ENCODE results near the gene CASTOR1. TPM values are rescaled to one million over a fixed set of nuclear protein-coding genes. Genes with fewer than 3 reads are reported as not detected.

The CASTOR1 gene
- total RNA-seq, 1 donor: 5.8 TPM

DNA sequence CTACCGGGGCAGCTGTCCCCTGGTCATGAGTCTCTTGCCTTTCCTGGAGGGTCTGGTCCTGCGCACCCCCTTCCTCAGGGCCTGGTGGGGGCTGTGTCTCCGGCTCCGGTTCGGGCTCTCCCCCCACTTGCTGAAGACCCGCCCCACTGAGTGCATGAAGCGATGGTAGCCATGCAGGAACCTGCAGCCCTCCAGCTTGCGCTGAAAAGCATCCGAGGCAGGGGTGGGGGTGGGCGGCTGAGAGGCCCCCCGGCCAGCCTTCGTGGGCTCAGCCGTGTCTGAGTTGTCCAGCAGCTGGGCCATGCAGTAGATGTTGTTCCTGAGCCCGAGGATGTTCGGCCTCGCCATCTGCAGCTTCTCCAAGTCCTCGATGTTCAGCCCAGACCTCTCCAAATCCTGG, 25.4 kb downstream of the CASTOR1 start:
- peak; percentile 41 for DNase-seq (ENCODE audit: insufficient read length, low spot score, missing footprints)
- Histone ChIP-seq H3K27ac (ENCODE audit: low read depth, low read length) (no peak overlapping the region), H3K4me3 (ENCODE audit: insufficient read depth, low read length) (no peak overlapping the region), H3K4me2 (ENCODE audit: insufficient read depth, low read length) (no peak overlapping the region), H3K36me3 (ENCODE audit: insufficient read depth, low read length) (no peaks in the 10 kb centered on the region), H3K27me3 (ENCODE audit: insufficient read depth, low read length) (no peaks in the 10 kb centered on the region), H3K9me3 (ENCODE audit: low read depth, low read length) (no peaks in the 10 kb centered on the region), H3K4me1 (ENCODE audit: insufficient read depth, low read length) (peaks cover 7% of the 10 kb centered on the region), H2AFZ (ENCODE audit: low read length) (no peak overlapping the region), H3K79me2 (ENCODE audit: insufficient read depth, low read length) (no peaks in the 10 kb centered on the region), H4K20me1 (ENCODE audit: insufficient read depth, low read length) (no peaks in the 10 kb centered on the region)
- TF ChIP-seq, protein P1, sequence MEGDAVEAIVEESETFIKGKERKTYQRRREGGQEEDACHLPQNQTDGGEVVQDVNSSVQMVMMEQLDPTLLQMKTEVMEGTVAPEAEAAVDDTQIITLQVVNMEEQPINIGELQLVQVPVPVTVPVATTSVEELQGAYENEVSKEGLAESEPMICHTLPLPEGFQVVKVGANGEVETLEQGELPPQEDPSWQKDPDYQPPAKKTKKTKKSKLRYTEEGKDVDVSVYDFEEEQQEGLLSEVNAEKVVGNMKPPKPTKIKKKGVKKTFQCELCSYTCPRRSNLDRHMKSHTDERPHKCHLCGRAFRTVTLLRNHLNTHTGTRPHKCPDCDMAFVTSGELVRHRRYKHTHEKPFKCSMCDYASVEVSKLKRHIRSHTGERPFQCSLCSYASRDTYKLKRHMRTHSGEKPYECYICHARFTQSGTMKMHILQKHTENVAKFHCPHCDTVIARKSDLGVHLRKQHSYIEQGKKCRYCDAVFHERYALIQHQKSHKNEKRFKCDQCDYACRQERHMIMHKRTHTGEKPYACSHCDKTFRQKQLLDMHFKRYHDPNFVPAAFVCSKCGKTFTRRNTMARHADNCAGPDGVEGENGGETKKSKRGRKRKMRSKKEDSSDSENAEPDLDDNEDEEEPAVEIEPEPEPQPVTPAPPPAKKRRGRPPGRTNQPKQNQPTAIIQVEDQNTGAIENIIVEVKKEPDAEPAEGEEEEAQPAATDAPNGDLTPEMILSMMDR (IDR thresholded peaks at IDR 0.05; ENCODE audit: extremely low read depth, low read depth, low read length): no peak

DNA sequence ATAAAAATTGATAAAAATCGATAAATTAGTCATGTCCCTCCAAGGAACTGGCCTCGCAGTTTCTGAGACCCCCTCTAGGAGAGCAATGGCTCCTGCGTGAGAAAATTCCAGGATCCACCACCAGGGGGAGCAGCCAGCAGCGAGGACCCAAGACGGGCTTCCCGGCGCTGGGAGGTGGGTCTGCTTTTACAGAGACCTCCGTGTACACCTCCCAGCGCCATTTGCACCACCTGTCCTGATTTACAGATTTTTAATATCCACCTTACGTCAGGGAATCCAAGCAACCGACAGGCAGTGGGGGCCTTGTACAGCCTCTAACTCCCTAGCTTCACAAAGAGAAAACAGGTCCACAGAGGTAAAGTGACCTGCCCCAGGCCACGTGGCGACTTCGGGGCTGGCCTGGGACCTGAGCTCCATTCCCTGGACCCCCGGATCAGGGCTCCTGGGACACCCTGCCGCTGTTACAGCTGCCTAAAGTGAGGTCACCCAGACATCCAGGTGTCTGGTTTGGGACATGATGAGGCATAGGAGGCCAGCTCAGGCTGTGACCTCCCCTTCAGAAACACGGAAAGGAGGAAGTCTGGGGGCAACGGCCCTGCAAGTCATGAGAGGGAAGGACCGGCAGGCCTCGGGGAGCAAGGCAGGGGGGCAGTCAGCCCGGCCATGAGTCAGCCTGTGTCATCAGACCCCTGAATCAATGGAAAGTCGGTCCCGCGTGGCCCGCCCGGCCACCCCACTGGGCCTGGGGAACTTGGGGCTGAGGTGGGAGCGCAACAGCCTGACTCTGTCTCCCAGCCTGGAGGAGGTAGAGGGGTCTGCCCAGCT, 26.2 kb downstream of the CASTOR1 start:
- Histone ChIP-seq H3K4me3 (ENCODE audit: insufficient read depth, low read length) (peak overlapping the region; percentile 54), H3K4me2 (ENCODE audit: insufficient read depth, low read length) (peak overlapping the region; percentile 81)
- peak; percentile 93 for DNase-seq (ENCODE audit: insufficient read length, low spot score, missing footprints)

DNA sequence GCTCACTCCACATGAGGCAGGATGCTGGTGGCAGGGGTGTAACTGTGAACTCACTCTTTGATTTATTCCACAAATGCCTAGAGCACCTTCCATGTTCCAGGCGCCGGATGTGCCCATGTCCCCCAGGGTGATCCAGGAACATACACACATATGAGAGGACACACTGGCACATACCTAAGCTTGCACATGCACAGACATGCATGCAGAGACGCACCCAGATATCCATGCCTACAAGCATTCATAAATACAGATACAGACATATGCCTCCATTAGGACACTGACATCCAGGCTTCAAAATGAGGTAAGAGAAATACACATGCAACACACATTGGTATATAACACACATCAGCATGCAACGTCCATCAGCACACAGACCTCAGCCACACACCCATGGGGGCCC, 27.2 kb downstream of the CASTOR1 start:
- Histone ChIP-seq H3K4me3 (ENCODE audit: insufficient read depth, low read length) (no peak overlapping the region), H3K9me3 (ENCODE audit: low read depth, low read length) (no peaks in the 10 kb centered on the region), H2AFZ (ENCODE audit: low read length) (no peak overlapping the region), H3K36me3 (ENCODE audit: insufficient read depth, low read length) (no peaks in the 10 kb centered on the region), H3K79me2 (ENCODE audit: insufficient read depth, low read length) (no peaks in the 10 kb centered on the region), H3K4me2 (ENCODE audit: insufficient read depth, low read length) (no peak overlapping the region), H4K20me1 (ENCODE audit: insufficient read depth, low read length) (no peaks in the 10 kb centered on the region), H3K4me1 (ENCODE audit: insufficient read depth, low read length) (peaks cover 7% of the 10 kb centered on the region), H3K27me3 (ENCODE audit: insufficient read depth, low read length) (no peaks in the 10 kb centered on the region), H3K27ac (ENCODE audit: low read depth, low read length) (no peak overlapping the region)
- peak; percentile 66 for DNase-seq (ENCODE audit: insufficient read length, low spot score, missing footprints)
- TF ChIP-seq, protein P1 (IDR thresholded peaks at IDR 0.05; ENCODE audit: extremely low read depth, low read depth, low read length): no peak

More for the DNA sequence above, 26.2 kb downstream of the CASTOR1 start:
- no peak overlapping the region for H3K27ac ChIP-seq (ENCODE audit: low read depth, low read length)
- H3K9me3 ChIP-seq (ENCODE audit: low read depth, low read length): no peaks in the 10 kb centered on the region
- H3K27me3 ChIP-seq (ENCODE audit: insufficient read depth, low read length): no peaks in the 10 kb centered on the region
- no peaks in the 10 kb centered on the region for H3K36me3 ChIP-seq (ENCODE audit: insufficient read depth, low read length)
- TF ChIP-seq, protein P1 (IDR thresholded peaks at IDR 0.05; ENCODE audit: extremely low read depth, low read depth, low read length): peak; percentile 89
- H4K20me1 ChIP-seq (ENCODE audit: insufficient read depth, low read length): no peaks in the 10 kb centered on the region
- no peaks in the 10 kb centered on the region for H3K79me2 ChIP-seq (ENCODE audit: insufficient read depth, low read length)
- H2AFZ ChIP-seq (ENCODE audit: low read length): peak overlapping the region; percentile 88
- peaks cover 7% of the 10 kb centered on the region for H3K4me1 ChIP-seq (ENCODE audit: insufficient read depth, low read length)

DNA sequence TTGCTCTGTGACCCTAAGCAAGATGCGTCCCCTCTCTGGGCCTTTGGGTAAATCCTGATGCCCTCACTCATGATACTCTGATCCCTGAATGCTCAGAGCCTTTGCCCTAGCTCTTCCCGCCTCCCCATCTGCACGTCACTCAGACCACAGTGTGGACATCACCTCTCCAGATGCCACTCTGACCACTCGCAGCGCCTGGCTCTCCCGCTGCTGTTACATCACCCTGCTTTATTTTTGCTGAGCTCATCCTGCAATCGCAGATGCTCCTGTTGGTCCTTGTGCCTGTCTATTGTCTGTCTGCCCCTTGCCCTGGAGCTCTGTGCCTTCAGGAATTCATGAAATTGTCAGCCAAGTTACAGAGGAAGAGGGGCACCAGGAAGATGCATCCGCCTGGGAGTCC, 28.2 kb downstream of the CASTOR1 start:
- Histone ChIP-seq H3K4me1 (ENCODE audit: insufficient read depth, low read length) (peaks cover 16% of the 10 kb centered on the region), H3K9me3 (ENCODE audit: low read depth, low read length) (no peaks in the 10 kb centered on the region), H3K4me3 (ENCODE audit: insufficient read depth, low read length) (no peak overlapping the region), H3K27ac (ENCODE audit: low read depth, low read length) (no peak overlapping the region), H3K27me3 (ENCODE audit: insufficient read depth, low read length) (no peaks in the 10 kb centered on the region), H3K4me2 (ENCODE audit: insufficient read depth, low read length) (no peak overlapping the region), H2AFZ (ENCODE audit: low read length) (no peak overlapping the region), H3K79me2 (ENCODE audit: insufficient read depth, low read length) (no peaks in the 10 kb centered on the region), H4K20me1 (ENCODE audit: insufficient read depth, low read length) (no peaks in the 10 kb centered on the region), H3K36me3 (ENCODE audit: insufficient read depth, low read length) (no peaks in the 10 kb centered on the region)
- TF ChIP-seq, protein P1 (IDR thresholded peaks at IDR 0.05; ENCODE audit: extremely low read depth, low read depth, low read length): no peak
- DNase-seq (ENCODE audit: insufficient read length, low spot score, missing footprints): peak; percentile 85
